D341Med (cell line): ENCODE data around the gene IL16.

Source experiments
- DNase-seq: peaks from one replicate; pipeline ENCODE4 v3.0.0; 2012; ENCODE audit warnings: low spot score

Gene IL16

DNA sequence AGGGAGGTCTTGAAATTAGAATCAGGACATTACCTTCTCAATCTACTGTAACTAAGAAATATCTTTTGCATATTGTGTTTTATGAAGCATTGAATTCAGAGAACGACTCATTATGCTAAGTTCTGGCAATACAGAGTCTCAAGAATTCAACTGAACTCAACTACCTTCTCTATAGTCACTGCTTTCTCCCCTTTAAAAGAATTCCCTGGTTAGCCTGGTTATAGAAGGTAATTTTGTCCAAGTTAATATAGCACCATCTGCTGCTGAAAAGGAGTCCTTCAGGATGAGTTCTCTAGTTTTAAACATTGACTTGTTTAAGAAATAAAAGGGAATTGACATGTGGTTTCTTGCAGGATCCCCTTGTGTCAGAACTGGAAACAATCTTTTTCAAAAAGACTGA is 60.2 kb downstream of the IL16 start:
- DNase-seq: no peak

DNA sequence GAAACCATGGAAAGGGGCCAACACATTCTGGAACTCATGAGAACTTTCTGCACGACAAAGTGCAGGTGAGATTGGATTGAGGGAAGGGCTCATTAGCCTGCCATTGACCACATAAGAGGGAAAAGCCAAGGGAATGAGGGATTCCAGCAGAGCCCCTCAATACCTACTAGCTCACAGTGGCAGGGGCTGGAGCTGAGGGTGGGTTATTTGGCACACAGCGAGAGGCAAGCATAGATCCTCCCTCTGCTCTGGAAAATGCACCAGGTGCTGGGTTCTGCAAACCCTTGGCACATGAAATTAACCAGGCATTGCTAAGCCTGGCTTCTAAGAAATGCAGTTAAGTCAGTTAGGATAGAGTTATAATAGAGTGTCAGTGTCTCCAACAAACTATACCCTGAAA is 60.8 kb downstream of the IL16 start:
- no peak for DNase-seq

DNA sequence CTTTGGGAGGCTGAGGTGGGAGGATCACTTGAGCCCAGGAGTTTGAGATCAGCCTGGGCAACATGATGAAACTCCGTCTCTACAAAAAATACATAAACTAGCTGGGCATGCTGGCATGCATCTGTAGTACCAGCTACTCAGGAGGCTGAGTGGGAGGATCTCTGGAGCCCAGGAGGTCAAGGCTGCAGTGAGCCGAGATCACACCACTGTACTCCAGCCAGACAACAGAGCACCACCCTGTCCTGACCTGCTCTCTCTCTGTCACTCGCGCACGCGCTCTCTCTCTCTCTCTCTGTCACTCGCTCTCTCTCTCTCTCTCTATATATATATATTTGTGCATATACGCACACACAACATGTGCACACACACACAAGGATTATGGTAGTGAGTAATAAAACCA is 61.8 kb downstream of the IL16 start:
- no peak for DNase-seq

DNA sequence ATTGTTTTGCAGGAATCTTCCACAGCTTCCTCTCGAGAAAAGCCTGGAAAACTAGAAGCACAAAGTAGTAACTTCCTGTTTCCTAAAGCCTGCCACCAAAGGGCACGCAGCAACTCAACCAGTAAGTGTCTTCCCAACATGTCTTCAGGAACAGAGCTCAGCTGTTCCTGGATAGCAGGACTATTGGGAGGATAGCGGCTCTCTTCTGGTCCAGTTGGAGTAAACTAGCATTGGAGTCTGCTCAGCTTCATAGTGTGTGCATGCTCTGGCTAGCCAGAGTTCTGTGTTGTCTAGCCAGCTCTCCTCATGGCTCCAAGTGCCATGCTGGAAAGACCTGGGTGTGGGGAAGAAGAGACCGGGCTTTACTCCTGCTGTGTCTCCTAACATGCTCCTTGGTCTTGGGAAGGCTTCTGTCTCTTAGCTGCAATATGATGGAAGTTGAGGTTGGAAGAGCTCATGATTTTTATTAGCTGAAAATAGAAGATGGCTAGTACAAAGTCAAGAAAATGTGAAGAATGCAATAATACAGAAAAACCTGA is 63.1 kb downstream of the IL16 start:
- no peak for DNase-seq

DNA sequence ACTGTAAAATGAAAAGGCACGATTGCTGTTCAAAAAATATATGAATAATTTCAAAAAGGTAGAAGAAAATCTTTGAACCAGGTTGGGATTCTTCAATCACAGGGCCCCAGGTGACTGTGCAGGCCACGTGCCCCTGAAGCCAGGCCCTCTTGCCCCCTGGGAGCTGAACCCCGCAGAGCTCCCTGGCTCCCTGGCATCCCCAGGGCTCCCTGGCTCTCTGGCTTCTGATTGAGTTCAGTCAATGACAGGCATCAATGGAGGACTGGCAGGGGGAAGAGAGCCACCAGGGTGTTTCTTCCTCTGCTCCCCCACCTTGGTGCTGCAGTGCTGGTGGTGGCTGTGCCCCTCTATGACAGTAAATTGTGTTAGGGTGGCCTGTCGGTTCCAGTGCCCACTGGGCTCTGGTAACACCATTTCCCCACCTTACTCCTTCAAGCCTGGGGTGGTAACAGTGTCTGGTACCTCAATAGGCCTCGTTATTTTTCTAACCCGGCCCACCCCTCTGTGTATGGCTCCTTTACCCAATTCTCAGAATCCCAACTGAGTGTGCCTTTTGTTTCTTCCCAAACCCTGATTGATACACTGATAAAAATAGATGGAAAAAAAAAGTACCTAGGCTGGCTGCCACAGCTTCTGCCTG is 64.6 kb downstream of the IL16 start:
- no peak for DNase-seq

DNA sequence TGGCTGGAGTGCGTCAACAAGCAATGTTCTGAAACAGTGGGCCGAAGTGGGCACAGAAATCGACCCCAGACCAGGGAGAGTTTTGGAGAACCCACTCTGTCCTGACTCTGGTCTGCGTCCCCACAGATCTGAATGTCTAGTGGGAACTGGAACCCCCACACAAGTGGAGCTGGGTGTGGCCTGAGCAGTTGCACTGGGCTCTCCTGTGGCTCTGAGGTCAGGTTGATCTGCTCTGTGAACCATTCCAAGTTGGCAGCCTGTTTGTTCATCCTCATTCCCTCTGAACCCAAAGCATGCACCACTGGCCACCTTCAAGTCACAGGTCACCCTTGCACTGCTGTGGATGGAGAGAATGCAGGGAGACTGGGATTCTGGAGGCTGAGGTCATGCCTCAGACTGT is 66.8 kb downstream of the IL16 start:
- no peak for DNase-seq

DNA sequence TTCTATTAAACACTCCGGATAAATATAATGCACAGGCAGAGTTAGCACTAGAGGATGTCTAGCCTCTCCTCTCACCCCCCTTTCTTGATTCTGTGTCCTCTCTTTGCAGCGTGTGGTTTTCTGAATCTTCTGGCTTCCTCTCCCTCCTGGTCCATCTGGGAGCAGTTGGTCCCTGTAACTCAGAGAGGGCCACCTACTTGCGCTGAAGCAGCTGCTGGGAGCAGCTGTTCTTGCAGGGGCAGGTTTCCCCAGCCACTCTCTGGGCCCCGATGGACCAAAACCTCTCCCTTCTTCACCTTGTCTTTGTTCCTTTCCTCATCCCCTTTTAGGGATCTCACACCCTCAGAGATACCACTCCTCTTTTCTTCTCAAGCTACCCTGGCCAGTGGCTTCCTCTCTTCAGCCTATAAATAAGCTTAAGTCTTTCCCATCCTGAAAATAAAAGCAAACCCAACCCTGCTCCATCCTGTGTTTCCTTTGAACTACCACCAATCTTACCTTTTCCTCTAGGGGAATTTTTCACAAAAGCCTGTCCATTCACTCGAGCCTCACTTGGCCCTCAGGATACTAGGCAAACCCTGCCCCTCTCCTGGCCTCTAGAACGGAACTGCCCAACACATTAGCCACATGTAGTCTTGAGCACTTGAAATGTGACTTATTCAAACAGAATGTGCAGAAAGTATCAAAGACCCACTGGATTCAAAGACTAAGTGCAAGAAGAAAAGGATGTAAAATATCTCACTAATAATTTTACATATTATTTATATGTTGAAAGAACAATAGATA is 67.6 kb downstream of the IL16 start:
- no peak for DNase-seq

DNA sequence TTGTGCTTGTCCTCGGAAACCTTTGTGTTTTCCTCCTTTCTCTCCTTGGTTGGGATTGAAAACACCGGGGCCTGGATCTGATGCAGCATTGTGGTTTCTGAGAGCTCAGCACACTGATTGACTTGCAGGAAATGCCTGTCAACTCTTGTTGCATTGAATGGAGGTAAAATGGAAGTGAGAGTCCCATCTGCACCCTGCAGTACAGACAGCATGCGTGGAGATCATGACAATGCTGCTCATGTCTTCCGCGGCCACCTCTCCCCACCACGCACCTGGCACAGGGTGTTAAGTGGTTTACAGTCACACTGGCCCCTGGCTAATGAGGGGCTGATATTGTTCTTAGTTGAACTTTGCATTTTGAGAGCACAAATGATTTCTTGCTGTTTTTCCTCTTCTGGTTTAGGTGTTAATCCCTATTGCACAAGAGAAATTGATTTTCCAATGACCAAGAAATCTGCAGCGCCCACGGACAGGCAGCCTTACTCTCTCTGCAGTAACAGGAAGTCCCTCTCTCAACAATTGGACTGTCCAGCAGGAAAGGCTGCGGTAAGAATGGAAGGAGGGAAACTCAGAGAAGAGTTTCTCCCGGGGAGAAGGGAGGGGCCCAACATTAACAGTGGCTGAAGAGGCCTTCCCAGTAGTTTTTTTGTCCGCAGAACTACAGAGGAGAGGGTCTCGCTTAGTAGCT is 68.7 kb downstream of the IL16 start:
- no peak for DNase-seq

DNA sequence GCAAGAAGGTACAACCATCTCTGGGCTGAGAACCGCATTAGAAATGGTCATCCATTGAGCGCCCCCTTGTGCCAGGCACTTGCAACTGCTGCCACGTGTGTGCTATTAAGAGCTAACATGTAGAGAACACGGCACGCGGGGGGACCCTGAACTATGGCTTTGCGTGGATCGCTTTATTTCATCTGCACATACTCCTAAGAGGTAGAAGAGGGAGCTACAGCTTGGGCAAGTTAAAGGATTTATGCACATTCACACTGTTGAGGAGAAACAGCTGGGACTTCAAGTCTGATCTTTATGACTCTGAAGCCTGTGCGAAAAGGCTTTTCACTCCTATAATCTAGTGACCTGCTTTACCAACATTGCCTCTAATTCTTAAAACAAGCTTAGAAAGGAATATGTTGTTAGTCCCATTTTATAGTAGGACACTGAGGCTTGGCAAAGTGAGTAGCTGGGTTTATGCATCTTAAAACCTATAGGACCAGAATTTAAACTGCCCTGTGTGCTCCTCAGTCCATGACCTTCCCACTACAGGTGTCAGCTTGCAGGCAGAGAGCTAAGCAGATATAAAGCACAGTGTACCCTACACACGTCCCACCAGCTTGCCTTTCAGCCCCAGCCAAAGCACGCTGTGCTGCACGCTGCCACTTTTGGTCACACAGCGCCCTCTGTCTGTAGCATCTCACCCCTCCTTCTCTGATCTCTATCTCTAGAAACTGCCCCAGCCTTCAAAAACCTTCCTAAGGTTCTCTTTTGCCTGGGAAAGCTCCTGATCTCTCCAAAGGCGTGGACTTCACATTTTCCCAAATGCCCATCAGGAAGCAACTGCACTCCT is 69.5 kb downstream of the IL16 start:
- peak; percentile 86 for DNase-seq

DNA sequence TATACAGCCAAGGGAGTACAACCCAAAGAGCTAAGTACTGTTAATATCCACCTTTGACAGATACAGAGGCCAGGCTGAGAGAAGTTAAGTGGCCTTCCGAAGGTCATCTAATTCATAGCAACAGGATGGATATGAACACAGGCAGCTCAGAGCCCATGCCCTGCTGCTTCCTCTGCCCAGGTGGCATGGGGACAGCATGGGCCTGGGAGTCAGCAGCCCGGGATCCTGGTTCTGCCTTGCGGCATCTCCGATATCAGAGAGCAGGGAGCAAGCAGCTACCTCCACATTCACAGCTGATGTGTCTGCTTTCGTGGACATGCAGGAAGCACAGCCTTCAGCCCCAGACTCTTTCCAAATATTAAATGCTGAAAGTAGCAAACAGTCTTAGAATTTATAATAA is 71.7 kb downstream of the IL16 start:
- DNase-seq: no peak

DNA sequence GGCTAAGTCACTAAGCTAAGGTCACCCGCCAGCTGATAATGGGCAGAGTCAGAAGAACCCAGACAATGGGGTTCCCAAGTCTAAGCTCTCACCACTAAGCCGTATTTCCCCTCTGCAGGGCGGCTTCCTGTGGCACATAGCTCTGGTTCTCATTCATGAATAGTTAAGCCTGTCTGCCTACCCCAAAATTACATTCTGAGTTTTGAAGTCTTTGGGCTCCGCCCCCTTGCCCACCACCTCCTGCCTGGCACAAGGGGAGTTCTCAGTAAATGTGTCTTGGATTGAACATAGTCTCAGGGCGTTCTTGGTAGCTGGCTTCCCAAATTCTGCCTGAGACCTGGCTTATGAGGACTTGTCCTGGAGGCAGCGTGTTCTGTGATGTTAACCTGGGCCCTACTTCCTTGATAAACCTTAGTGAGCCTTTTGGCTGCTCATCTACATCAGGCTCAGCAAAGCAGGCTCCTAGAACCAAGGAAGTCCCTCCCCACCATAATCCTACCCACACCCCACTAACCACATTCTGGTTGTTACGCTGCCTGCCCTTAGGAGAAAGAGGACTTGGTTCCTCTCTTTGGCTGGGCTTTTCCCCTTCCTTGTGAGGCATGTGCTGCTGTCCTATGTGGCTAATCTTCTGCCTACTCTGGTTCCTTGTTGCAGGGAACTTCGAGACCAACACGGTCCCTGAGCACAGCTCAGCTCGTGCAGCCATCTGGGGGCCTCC is 72.4 kb downstream of the IL16 start:
- DNase-seq: no peak

DNA sequence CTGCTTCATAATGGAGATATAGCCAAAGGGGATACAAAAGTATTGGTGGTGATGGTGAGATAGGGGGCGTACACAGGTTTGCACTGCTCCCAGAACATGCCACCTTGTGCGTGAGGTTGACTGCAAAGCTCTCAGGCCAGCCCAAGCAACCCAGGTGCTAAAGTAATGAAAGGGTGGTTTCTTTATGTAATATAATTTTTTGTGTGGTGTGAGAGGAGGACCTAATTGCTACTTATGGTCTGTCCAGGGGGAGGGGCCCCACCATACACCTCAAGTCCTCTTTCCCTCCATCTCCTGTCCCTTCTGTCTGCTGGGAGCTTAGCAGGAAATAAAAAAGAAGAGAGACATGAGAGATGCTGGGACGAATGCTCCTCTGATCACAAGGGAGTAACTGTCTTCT is 73.5 kb downstream of the IL16 start:
- DNase-seq: no peak

DNA sequence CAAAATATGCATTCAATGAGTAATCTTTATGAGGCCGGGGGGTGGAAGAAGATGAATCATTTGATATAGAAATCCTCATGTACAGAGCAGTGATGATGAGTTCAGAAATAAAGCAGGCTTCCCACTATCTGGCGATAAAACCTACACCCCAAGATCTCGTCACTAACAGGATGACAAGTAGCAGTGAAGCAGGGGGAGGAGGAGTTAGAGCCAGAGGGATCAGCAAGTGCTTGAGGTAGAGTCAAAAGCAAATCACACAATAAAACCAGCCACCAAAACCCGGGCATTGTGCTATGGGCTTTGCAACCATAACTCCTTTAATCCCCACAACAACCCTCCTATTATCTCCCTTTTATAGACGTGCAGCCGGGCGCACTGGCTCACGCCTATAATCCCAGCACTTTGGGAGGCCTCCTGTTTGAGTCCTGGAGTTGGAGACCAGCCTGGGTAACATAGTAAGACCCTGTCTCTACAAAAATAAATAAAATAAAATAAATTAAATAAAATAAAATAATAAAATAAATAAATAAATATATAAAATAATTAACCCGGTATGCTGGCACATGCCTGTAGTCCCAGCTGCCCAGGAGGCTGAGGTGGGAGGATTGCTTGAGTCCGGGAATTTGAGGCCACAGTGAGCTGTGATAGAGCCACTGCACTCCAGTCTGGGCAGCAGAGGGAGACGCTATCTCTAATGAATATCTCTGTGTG is 74.3 kb downstream of the IL16 start:
- DNase-seq: no peak

DNA sequence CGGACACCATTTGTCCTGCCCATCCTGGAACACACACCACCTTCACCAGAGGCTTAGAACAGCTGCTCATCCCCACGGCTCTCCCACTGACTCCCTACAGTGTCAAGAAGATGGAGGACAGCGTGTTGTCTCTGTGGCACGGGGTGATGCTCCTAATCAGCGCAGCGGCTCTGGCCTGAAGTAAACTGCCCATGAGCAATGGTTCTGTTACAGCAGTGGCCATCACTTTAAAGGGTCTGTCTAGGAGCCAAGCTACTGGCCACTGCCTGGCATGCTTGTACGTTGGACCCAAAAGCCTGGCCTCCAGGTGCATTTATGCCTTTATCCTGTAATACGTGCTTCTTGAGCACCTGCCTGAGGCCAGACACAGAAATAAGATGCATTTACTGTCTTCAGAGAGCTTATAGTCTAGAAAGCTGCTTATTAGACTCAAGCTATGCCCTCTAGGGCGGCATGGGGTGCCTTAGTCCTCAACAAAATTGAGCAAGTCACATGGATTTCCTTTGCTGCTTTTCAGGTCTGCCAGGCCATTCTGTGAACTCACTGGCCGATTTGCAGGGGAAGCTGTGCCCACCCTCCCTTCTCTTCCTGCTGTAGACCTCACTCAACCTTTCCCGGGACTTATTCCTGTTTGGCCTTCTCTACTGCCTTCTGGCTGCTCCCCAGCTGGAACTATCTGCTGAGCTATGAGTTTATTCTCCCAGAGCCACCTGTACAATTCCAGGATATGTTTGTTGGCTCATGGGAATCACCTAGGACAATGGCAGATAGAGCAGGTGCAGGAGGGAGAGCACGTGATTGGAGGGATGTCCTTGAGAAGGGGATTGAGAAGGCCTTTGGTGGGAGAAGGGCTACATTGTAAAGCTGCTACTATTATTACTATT is 75.3 kb downstream of the IL16 start:
- no peak for DNase-seq

DNA sequence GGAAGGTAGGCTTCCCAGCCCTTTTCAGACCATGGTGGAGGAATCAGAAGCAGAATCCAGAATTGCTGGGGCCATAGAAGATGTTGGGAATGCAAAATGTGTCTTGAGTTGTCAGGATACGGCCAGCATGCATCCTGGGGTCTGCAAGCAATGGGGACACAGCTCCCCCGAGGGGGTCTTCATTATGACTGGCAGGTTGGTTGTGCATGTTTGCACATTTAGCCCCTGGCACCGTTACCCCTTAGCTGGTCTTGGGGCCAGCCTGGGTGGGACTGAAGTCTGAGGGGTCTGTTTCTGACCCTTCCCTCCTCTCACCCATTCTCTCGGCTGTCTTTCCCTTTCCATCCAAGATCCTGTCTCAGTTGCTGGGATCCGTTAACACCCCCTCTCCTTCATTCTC is 76.5 kb downstream of the IL16 start:
- no peak for DNase-seq

DNA sequence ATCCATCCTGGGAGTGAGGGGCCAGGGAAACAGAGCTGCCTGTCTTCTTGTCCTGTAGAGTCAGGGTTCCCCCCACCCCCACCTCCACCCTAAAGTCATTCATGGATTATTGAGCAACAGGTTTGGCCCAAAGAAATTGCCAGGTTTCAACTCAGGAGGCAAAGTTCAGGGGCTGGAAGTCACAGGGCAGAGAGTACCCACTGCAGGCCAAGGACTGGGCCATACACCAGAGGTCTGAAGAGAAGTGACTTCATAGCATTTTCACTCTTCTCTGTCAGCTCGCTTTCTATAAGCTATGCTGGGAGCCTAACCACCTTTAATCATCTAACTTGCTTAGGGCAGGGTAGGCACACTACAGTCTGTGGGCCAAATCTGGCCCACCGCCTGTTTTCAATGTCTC is 77.2 kb downstream of the IL16 start:
- DNase-seq: no peak

DNA sequence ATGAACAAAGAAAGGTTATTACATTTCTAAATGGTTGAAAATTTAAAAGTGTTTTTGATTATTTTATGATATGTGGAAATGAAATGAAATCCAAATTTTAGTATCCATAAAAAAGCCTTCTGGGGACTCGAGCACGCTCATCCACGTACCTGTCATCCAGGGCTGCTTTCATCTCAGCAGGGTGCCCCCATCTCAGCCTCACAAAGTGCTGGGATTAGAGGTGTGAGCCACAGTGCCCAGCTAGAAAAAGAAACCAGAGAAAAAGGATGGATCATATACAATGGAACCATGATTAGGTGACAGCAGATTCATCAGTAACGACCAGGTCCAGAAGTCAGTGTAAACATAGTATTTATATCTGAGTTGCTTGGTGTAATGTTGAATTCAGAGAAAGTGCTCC is 77.6 kb downstream of the IL16 start:
- DNase-seq: no peak

DNA sequence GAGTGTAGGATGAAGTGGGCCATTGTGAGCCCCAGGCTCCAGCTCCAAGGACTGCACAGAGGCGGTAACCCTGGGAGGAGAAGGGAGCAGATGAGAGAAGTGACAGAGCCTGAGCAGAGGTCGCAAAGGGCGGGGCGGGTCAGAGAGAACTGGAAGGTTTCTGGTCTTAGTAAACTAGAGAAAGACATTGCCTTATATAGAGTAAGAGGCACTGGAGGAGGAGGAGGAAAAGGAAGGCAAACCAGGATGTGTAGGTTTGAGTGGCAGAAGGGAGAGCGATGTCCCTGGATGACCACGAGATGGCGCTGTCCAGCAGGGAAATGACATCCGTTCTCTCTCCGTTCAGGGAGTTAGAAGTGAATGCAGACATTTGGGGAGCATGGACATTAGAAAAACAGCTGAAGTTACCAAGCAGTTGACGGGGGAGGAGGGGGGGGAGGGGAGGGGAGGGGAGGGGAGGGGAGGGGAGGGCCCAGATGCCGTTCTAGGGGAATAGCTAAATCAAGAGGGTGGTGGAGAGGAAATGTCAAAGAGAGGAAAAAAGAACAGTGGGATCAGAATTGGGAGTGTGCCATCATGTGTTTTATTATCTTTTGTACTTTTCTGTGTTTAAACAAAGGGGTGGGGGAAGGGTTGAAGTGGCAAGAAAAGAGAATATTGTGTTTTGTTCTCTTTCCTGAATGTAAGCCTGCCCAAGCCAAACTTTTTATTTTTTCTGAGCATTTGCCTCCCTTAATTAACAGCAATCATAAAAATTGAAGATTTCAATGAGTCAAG is 78.4 kb downstream of the IL16 start:
- peak; percentile 74 for DNase-seq
